Measurements from ENCODE around the gene GPR173.

DNA sequence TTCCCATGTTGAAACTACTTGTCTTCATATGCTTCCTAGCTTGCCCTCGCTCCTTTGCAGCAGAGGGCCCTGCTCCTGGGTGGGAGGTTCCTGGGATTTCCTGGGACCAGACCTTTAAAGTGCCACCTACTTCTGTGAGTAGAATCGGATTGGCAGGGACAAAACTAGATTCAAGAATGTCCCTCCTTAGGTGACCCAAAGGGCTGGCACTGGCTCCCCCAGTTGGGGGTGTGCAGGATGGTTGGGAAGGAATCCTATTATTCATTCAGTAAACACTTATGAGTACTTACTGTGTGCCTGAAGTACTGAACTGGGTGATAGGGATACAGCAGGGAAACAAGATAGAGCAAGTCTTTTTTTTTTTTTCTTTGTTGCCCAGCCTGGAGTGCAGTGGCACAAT lies 42.8 kb downstream of the GPR173 start:
- TF ChIP-seq RAD21 (IDR thresholded peaks at IDR 0.05 in 1 of 2, conservative IDR thresholded peaks at IDR 0.05 in 1 of 2; ENCODE audit: low read depth in 2 of 2, low read length in 2 of 2): no peak
- TF ChIP-seq, protein P1, sequence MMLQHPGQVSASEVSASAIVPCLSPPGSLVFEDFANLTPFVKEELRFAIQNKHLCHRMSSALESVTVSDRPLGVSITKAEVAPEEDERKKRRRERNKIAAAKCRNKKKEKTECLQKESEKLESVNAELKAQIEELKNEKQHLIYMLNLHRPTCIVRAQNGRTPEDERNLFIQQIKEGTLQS (IDR thresholded peaks at IDR 0.05; ENCODE audit: insufficient read depth, low read depth, low read length): no peak
- no peak for TF ChIP-seq EZH2 (IDR thresholded peaks at IDR 0.05; ENCODE audit: low read depth, low read length, severe bottlenecking)
- TF ChIP-seq, protein P2, sequence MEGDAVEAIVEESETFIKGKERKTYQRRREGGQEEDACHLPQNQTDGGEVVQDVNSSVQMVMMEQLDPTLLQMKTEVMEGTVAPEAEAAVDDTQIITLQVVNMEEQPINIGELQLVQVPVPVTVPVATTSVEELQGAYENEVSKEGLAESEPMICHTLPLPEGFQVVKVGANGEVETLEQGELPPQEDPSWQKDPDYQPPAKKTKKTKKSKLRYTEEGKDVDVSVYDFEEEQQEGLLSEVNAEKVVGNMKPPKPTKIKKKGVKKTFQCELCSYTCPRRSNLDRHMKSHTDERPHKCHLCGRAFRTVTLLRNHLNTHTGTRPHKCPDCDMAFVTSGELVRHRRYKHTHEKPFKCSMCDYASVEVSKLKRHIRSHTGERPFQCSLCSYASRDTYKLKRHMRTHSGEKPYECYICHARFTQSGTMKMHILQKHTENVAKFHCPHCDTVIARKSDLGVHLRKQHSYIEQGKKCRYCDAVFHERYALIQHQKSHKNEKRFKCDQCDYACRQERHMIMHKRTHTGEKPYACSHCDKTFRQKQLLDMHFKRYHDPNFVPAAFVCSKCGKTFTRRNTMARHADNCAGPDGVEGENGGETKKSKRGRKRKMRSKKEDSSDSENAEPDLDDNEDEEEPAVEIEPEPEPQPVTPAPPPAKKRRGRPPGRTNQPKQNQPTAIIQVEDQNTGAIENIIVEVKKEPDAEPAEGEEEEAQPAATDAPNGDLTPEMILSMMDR (IDR thresholded peaks at IDR 0.05; ENCODE audit: control extremely low read depth in 1 of 3, insufficient read depth in 1 of 3, low read depth in 1 of 3, low read length in 3 of 3): no peak
- TF ChIP-seq GTF2F1 (IDR thresholded peaks at IDR 0.05; ENCODE audit: borderline replicate concordance, low read depth, low read length): no peak
- TF ChIP-seq SP1 (IDR thresholded peaks at IDR 0.05; ENCODE audit: low read depth, low read length): no peak
- TF ChIP-seq SRF (IDR thresholded peaks at IDR 0.05; ENCODE audit: low read depth, low read length): no peak
- no peak for TF ChIP-seq HDAC2 (IDR thresholded peaks at IDR 0.05; ENCODE audit: borderline replicate concordance in 1 of 2, low read depth in 2 of 2, low read length in 2 of 2)
- no peak for TF ChIP-seq PHF8 (conservative IDR thresholded peaks at IDR 0.05; ENCODE audit: low read depth, low read length)
